ENCODE data around the gene ACTR8. TPM values are rescaled to one million over a fixed set of nuclear protein-coding genes. Genes with fewer than 3 reads are reported as not detected.

The ACTR8 gene
- total RNA-seq, 6 experiments from 2014 or later = 6.7 to 12.0 (median 9.6) TPM

DNA sequence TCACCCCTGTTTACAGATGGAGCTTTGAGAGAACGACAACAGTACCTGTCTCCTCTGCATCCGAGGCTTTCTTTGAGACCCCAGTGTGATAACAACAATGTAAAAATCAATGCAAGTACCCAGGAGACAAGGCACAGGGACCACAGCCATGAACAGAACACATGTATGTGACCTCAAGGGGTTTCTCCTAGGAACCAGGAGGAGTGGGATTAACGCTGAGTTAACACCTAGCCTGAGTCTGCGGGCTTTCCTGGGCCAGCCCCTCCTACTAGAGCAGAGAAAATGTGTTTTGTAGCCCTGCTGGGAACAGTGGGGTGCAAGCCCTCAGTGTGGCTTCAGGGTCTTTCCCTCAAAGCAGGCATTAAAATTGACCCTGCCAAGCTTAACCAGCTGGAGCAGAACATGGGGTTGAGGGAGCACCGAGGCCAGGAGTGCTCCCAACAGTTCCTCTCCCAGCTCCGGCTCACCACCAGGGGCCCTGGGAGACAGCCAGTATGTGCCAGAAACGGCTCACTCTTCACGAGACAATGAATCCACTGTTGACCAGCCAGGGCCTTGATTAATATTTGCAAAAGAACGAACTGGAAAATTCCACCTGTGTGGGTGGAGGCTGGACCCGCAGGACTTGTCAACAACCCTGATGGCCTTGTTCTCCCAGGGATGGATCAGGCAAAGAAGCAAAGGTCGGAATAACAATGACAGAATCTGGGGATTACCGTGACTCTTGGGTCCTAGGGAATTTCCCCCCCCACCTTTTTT, 39.3 kb downstream of the ACTR8 start:
- Histone ChIP-seq H3K27ac (peak overlapping the region; percentile 97 to 100 (median 99)), H3K9me3 (no peaks in the 10 kb centered on the region), H3K4me1 (peaks cover 0 to 31% (median 13%) of the 10 kb centered on the region in 4 donors), H3K4me3 (peak overlapping the region in 2 of 3 donors; percentile 13 to 76), H3K36me3 (peaks cover 0 to 20% (median 12%) of the 10 kb centered on the region in 4 donors), H3K27me3 (no peaks in the 10 kb centered on the region)
- intact Hi-C loops (cut with DNase I) = no loop called here
- no peak for TF ChIP-seq POLR2A (IDR thresholded peaks at IDR 0.05)
- TF ChIP-seq, protein P1, sequence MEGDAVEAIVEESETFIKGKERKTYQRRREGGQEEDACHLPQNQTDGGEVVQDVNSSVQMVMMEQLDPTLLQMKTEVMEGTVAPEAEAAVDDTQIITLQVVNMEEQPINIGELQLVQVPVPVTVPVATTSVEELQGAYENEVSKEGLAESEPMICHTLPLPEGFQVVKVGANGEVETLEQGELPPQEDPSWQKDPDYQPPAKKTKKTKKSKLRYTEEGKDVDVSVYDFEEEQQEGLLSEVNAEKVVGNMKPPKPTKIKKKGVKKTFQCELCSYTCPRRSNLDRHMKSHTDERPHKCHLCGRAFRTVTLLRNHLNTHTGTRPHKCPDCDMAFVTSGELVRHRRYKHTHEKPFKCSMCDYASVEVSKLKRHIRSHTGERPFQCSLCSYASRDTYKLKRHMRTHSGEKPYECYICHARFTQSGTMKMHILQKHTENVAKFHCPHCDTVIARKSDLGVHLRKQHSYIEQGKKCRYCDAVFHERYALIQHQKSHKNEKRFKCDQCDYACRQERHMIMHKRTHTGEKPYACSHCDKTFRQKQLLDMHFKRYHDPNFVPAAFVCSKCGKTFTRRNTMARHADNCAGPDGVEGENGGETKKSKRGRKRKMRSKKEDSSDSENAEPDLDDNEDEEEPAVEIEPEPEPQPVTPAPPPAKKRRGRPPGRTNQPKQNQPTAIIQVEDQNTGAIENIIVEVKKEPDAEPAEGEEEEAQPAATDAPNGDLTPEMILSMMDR (IDR thresholded peaks at IDR 0.05) = peak; percentile 32 to 62 (median 50)
- peak; percentile 63 to 77 (median 70) for ATAC-seq
- peak; percentile 84 to 94 (median 94) for DNase-seq
- 22% methylated on average over 10 of the region's 12 CpGs for WGBS (ENCODE audit: insufficient coverage, low coverage, low lambda C conversion rate, missing lambda C conversion rate)

DNA sequence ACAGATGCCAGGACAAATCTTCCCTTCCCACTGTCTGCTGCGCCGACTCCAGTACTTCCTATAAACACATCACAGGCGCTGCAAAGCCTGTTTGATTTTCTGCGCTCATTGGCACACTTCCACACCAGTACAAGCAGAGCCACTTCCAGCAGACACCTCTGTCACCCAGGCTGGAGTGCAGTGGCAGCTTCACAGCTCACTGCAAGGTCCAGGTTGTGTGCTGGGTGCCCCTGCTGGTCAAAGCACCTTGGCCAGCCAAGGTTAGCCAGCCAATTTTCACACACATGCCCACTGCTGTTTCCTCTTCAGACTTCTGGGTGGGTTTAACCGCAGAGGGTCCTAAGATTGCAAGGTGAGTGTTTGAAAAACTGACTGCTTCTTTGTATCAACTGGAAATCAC, 40.7 kb downstream of the ACTR8 start:
- peak; percentile 32 for TF ChIP-seq POLR2A (IDR thresholded peaks at IDR 0.05)
- TF ChIP-seq, protein P1 (IDR thresholded peaks at IDR 0.05) = peak; percentile 22 to 42 (median 30)
- H3K36me3 ChIP-seq = peaks cover 0 to 22% (median 13%) of the 10 kb centered on the region in 4 donors
- no peak overlapping the region for H3K4me3 ChIP-seq
- H3K4me1 ChIP-seq = peaks cover 0 to 28% (median 13%) of the 10 kb centered on the region in 4 donors
- WGBS (ENCODE audit: insufficient coverage, low coverage, low lambda C conversion rate, missing lambda C conversion rate) = 29% methylated on average over 5 of the region's 5 CpGs
- peak overlapping the region; percentile 97 to 100 (median 99) for H3K27ac ChIP-seq
- intact Hi-C loops (cut with DNase I) = no loop called here
- no peaks in the 10 kb centered on the region for H3K9me3 ChIP-seq
- no peaks in the 10 kb centered on the region for H3K27me3 ChIP-seq
- DNase-seq (peak; percentile 77 to 85 (median 82)), ATAC-seq (peak; percentile 28 to 41 (median 36))

DNA sequence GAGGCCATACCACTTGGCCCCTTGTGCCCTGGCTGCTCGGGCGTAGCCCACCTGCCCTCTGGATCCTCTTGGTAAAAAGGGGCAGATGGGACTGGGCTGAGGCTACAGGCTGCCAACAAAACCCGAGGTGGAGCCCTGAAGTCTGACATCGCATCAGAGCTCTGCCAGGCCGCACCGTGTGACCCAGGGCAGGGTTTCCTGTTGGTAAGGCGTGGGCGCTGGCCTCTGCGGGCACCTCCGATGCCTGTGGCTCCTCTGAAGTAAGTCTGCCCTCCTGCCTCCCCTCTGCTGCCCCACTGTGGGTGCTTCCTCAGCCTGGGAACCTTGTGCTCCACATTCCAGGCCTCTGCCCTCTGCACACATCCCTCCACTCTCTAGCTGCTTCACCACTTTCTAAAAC, 44.6 kb downstream of the ACTR8 start:
- H3K27ac ChIP-seq = no peak overlapping the region

GRCh38 chr3:53836084-53836872, 45.7 kb downstream of the ACTR8 start:
- no peaks in the 10 kb centered on the region for H3K9me3 ChIP-seq
- no peak for TF ChIP-seq POLR2A (IDR thresholded peaks at IDR 0.05)
- TF ChIP-seq, protein P1 (IDR thresholded peaks at IDR 0.05) = no peak
- WGBS (ENCODE audit: insufficient coverage, low coverage, low lambda C conversion rate, missing lambda C conversion rate) = 92% methylated on average over 3 of the region's 9 CpGs
- ATAC-seq (no peak), DNase-seq (no peak)
- peaks cover 0 to 33% (median 14%) of the 10 kb centered on the region in 4 donors for H3K36me3 ChIP-seq
- no peak overlapping the region for H3K4me3 ChIP-seq
- intact Hi-C loops (cut with DNase I) = no loop called here
- H3K4me1 ChIP-seq = peaks cover 0 to 17% (median under 1%) of the 10 kb centered on the region in 4 donors
- H3K27me3 ChIP-seq = no peaks in the 10 kb centered on the region
- H3K27ac ChIP-seq = peak overlapping the region in 1 of 3 donors; percentile 44

More for the DNA sequence above, 44.6 kb downstream of the ACTR8 start:
- H3K4me1 ChIP-seq = peaks cover 0 to 27% (median 5%) of the 10 kb centered on the region in 4 donors
- H3K36me3 ChIP-seq = peaks cover 0 to 32% (median 13%) of the 10 kb centered on the region in 4 donors
- no CpG with 5 or more reads among the region's 10 CpGs for WGBS (ENCODE audit: insufficient coverage, low coverage, low lambda C conversion rate, missing lambda C conversion rate)
- no peaks in the 10 kb centered on the region for H3K9me3 ChIP-seq
- ATAC-seq (no peak), DNase-seq (no peak)
- no peaks in the 10 kb centered on the region for H3K27me3 ChIP-seq
- no peak for TF ChIP-seq POLR2A (IDR thresholded peaks at IDR 0.05)
- TF ChIP-seq, protein P1 (IDR thresholded peaks at IDR 0.05) = no peak
- intact Hi-C loops (cut with DNase I) = no loop called here
- no peak overlapping the region for H3K4me3 ChIP-seq
